B cell (primary cell): ENCODE results near the gene EIF5. TPM values are rescaled to one million over a fixed set of nuclear protein-coding genes. Genes with fewer than 3 reads are reported as not detected.
A peak's percentile ranks its signal among the peaks of the same experiment; 100 is the strongest.

Experiments
- ATAC-seq: fragments of 200-7000 bp; cut with Tn5 transposase; one replicate; pipeline ENCODE4 v1.10.0; 2021; ENCODE audit warnings: low read depth, mild to moderate bottlenecking, moderate number of reproducible peaks, moderate library complexity
- CTCF ChIA-PET: fragments of 350-600 bp; sonication (Branson Sonifier 250); formaldehyde crosslinking; loops from one replicate; lab custom pipeline; 2021; ENCODE audit warnings: antibody characterized with exemption, inconsistent platforms; lab: Charles Lee
- POLR2A ChIA-PET: fragments of 350-600 bp; sonication (Branson Sonifier 250); formaldehyde crosslinking; loops from one replicate; lab custom pipeline; 2021; ENCODE audit warnings: antibody characterized with exemption; lab: Charles Lee
- DNase-seq: peaks from one replicate; pipeline ENCODE4 v3.0.0; 2013
- H2AFZ ChIP-seq: 2 replicates; pipeline ENCODE4 v1.6.1; 2012; ENCODE audit warnings: mild to moderate bottlenecking, low read depth, low read length; ENCODE audit not compliant: insufficient read depth, poor library complexity, severe bottlenecking
- H3K27ac ChIP-seq, 2 donors: 1 replicate in 1 of 2; 2 replicates in 1 of 2; pipeline ENCODE4 v1.5.1; 2012 to 2013; ENCODE audit warnings: low read length in 2 of 2, mild to moderate bottlenecking in 2 of 2, moderate library complexity in 1 of 2
- H3K27me3 ChIP-seq, 4 experiments: fragments of 200-600 bp in 1 of 4; sonication (generic) in 1 of 4; replicated peaks in 1 of 4; 1 replicate in 2 of 4; 2 replicates in 2 of 4; pipeline versions ENCODE4 v1.6.1 to v1.7.0; 2013 to 2016; ENCODE audit warnings: low read length in 3 of 4, mild to moderate bottlenecking in 2 of 4, mixed read lengths in 1 of 4, moderate library complexity in 1 of 4; ENCODE audit not compliant: insufficient read depth in 4 of 4, control insufficient read depth in 3 of 4; ENCODE audit errors: control extremely low read depth in 1 of 4
- H3K36me3 ChIP-seq, 2 experiments: replicated peaks in 1 of 2; 1 replicate in 1 of 2; 2 replicates in 1 of 2; pipeline versions ENCODE4 v1.6.1 to v1.7.1; 2013; ENCODE audit warnings: low read length in 1 of 2; ENCODE audit not compliant: insufficient read depth in 2 of 2, control insufficient read depth in 1 of 2; ENCODE audit errors: control extremely low read depth in 1 of 2, extremely low read depth in 1 of 2
- H3K4me1 ChIP-seq, 2 donors: fragments of 200-600 bp in 1 of 2; sonication (generic) in 1 of 2; 1 replicate in 1 of 2; 2 replicates in 1 of 2; pipeline versions ENCODE4 v1.5.1 to v1.6.1; 2013 to 2017; ENCODE audit warnings: low read length in 2 of 2; ENCODE audit not compliant: control insufficient read depth in 2 of 2, insufficient read depth in 2 of 2
- H3K4me2 ChIP-seq: replicated peaks from 2 replicates; pipeline ENCODE3; 2012; ENCODE audit warnings: mild to moderate bottlenecking, low read depth, low read length; ENCODE audit not compliant: poor library complexity, severe bottlenecking
- H3K4me3 ChIP-seq, 5 experiments: fragments of 200-600 bp in 1 of 5; sonication (generic) in 1 of 5; 1 replicate in 3 of 5; 2 replicates in 2 of 5; pipeline versions ENCODE4 v1.5.1 to v1.7.0; 2011 to 2016; ENCODE audit warnings: low read length in 4 of 5, mild to moderate bottlenecking in 4 of 5, low read depth in 2 of 5, control low read depth in 1 of 5, moderate library complexity in 1 of 5; ENCODE audit not compliant: insufficient read depth in 1 of 5; ENCODE audit errors: control extremely low read depth in 1 of 5, extremely low read depth in 1 of 5
- H3K79me2 ChIP-seq: fragments of 200-600 bp; sonication (generic); one replicate; pipeline ENCODE4 v1.6.0; 2016; ENCODE audit warnings: low read length; ENCODE audit not compliant: control insufficient read depth, insufficient read depth
- H3K9ac ChIP-seq: fragments of 200-600 bp; sonication (generic); 2 replicates; pipeline ENCODE4 v1.6.1; 2017; ENCODE audit warnings: mild to moderate bottlenecking, low read length, moderate library complexity
- H3K9me3 ChIP-seq, 3 donors: one replicate each; pipeline versions ENCODE4 v1.6.1 to v1.7.1; 2013; ENCODE audit warnings: low read length in 2 of 3; ENCODE audit not compliant: control insufficient read depth in 2 of 3, insufficient read depth in 1 of 3; ENCODE audit errors: control extremely low read depth in 1 of 3
- H4K20me1 ChIP-seq: 2 replicates; pipeline ENCODE4 v1.6.0; 2012; ENCODE audit warnings: mild to moderate bottlenecking, low read length; ENCODE audit not compliant: insufficient read depth, control insufficient read depth, poor library complexity, severe bottlenecking
- H3K27ac Mint-ChIP-seq: one replicate; pipeline ENCODE4 v1.8.0; 2021; ENCODE audit warnings: mixed read lengths
- H3K27me3 Mint-ChIP-seq: one replicate; pipeline ENCODE4 v1.8.0; 2021; ENCODE audit warnings: mixed read lengths
- H3K4me1 Mint-ChIP-seq: one replicate; pipeline ENCODE4 v1.8.0; 2021; ENCODE audit warnings: mixed read lengths
- H3K4me3 Mint-ChIP-seq: one replicate; pipeline ENCODE4 v1.8.0; 2021; ENCODE audit warnings: mixed read lengths
- H3K9me3 Mint-ChIP-seq: one replicate; pipeline ENCODE4 v1.8.0; 2022; ENCODE audit warnings: mixed read lengths; ENCODE audit not compliant: insufficient read depth
- EZH2 ChIP-seq: IDR thresholded peaks from 2 replicates; pipeline ENCODE4 v1.6.1; 2012; ENCODE audit warnings: borderline replicate concordance, low read depth, mild to moderate bottlenecking, moderate library complexity, low read length; ENCODE audit not compliant: insufficient read depth, poor library complexity, severe bottlenecking
- WGBS: methylation state at CpG from one replicate; pipeline ENCODE4 v1.1.5; 2013; ENCODE audit warnings: missing lambda C conversion rate; ENCODE audit not compliant: insufficient coverage; 5-methylcytosine and 5-hydroxymethylcytosine counted together
- intact Hi-C: fragments of 100-400 bp; cut with micrococcal nuclease; formaldehyde crosslinking; loops from one replicate; pipeline ENCODE4 v1.10.0; 2022
- polyA plus RNA-seq: library from polyadenylated mRNA; depleted of rRNA; stranded (reverse); fragments of >200 nt; gene quantifications from 2 replicates; pipeline ENCODE4 v1.2.3, GENCODE V29; 2012
- total RNA-seq, 2 donors: library from RNA; stranded (reverse); fragments of 120-200 nt in 1 of 2; gene quantifications; 1 replicate in 1 of 2; 2 replicates in 1 of 2; pipeline versions ENCODE4 v1.2.3 to v1.2.4, GENCODE V29; 2013 to 2022
- TF ChIP-seq, protein P1 (sequence below): fragments of 200-600 bp; IDR thresholded peaks from one replicate; pipeline ENCODE4 v1.8.0; 2022; ENCODE audit warnings: antibody characterized with exemption, mild to moderate bottlenecking

Gene EIF5
- total and polyA plus RNA-seq, 2 donors (not counting 1 experiment from before 2014, with no cell fraction given) = 206 to 314 TPM

DNA sequence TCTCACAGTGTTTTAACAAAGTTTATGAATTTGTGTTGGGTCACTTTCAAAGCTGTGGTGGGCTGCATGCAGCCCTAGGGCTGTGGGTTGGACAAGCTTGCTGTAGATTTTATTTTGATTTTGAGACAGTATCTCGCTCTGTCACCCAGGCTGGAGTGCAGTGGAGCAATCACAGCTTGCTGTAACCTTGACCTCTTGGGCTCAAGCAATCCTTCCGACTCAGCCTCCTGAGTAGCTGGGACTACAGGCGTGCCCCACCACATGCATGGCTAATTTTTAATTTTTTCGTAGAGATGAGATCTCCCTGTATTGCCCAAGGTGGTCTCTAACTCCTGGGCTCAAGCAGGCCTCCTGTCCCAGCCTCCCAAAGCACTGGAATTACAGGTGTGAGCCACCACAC, 56.6 kb downstream of the EIF5 start:
- Histone ChIP-seq H3K4me1 (peaks cover 39 to 52% of the 10 kb centered on the region in 2 donors), H4K20me1 (peaks cover 83% of the 10 kb centered on the region), H3K4me2 (no peak overlapping the region), H3K27ac (no peak overlapping the region), H3K9ac (no peak overlapping the region), H3K79me2 (peaks cover 98% of the 10 kb centered on the region), H3K27me3 (no peaks in the 10 kb centered on the region), H2AFZ (no peak overlapping the region), H3K36me3 (no peaks in the 10 kb centered on the region), H3K9me3 (no peaks in the 10 kb centered on the region), H3K4me3 (no peak overlapping the region)
- no peaks in the 10 kb centered on the region for H3K9me3 Mint-ChIP-seq
- no peak for TF ChIP-seq EZH2
- WGBS = 100% methylated on average over 3 of the region's 4 CpGs
- ATAC-seq = no peak
- H3K4me1 Mint-ChIP-seq = peaks cover 67% of the 10 kb centered on the region
- H3K4me3 Mint-ChIP-seq = no peak overlapping the region
- POLR2A ChIA-PET = interaction anchor here (1.0 kb wide), 1 partner anchor 56 kb away, joined by 3 read pairs; the partner anchor contains the start of gene EIF5
- H3K27ac Mint-ChIP-seq = no peak overlapping the region
- CTCF ChIA-PET = interaction anchor here (0.6 to 5.3 kb wide), 20 partner anchors 9 to 285 kb away, joined by 3 to 44 read pairs (median 5); no protein-coding TSS in a partner anchor
- no peaks in the 10 kb centered on the region for H3K27me3 Mint-ChIP-seq
- no peak for DNase-seq
- intact Hi-C loops = loop anchor here (5.0 kb wide), 1 partner anchor 172 kb away; the partner anchor contains the start of genes BAG5 and COA8

DNA sequence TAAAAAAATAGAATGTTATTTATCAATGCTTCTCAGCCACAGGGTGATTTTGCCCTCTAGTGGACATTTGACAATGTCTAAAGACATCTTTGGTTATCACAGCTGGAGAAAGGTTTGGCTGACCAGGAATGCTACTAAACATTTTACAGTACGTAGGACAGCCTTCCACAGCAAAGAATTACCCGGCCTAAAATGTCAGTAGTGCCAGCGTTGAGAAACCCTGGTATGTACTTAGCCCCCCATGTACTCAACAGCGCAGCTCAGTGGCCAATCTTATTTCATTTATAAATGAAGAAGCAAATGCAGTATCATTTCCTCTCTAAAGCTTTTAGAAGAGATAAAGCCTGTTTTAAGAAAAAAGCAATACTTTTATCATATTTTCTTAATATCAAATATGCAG, 57.0 kb downstream of the EIF5 start:
- 0% methylated on average over 1 of the region's 4 CpGs for WGBS
- no peak overlapping the region for H3K9ac ChIP-seq
- H3K27me3 ChIP-seq = no peaks in the 10 kb centered on the region
- ChIA-PET POLR2A (interaction anchor here (0.5 kb wide), 1 partner anchor 9 kb away, joined by 6 read pairs; no protein-coding TSS in a partner anchor), CTCF (interaction anchor here (0.6 to 5.3 kb wide), 23 partner anchors 9 to 843 kb away, joined by 3 to 44 read pairs (median 5); no protein-coding TSS in a partner anchor)
- peak overlapping the region; percentile 16 for H3K4me3 Mint-ChIP-seq
- intact Hi-C loops = loop anchor here (5.0 kb wide), 1 partner anchor 171 kb away; the partner anchor contains the start of genes BAG5 and COA8
- H3K36me3 ChIP-seq = no peaks in the 10 kb centered on the region
- H3K4me2 ChIP-seq = no peak overlapping the region
- no peaks in the 10 kb centered on the region for H3K27me3 Mint-ChIP-seq
- TF ChIP-seq, protein P1, sequence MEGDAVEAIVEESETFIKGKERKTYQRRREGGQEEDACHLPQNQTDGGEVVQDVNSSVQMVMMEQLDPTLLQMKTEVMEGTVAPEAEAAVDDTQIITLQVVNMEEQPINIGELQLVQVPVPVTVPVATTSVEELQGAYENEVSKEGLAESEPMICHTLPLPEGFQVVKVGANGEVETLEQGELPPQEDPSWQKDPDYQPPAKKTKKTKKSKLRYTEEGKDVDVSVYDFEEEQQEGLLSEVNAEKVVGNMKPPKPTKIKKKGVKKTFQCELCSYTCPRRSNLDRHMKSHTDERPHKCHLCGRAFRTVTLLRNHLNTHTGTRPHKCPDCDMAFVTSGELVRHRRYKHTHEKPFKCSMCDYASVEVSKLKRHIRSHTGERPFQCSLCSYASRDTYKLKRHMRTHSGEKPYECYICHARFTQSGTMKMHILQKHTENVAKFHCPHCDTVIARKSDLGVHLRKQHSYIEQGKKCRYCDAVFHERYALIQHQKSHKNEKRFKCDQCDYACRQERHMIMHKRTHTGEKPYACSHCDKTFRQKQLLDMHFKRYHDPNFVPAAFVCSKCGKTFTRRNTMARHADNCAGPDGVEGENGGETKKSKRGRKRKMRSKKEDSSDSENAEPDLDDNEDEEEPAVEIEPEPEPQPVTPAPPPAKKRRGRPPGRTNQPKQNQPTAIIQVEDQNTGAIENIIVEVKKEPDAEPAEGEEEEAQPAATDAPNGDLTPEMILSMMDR = peak; percentile 89
- TF ChIP-seq EZH2 = no peak
- no peak overlapping the region for H3K4me3 ChIP-seq
- peak; percentile 76 for ATAC-seq
- H3K9me3 Mint-ChIP-seq = no peaks in the 10 kb centered on the region
- peaks cover 69% of the 10 kb centered on the region for H3K4me1 Mint-ChIP-seq
- H4K20me1 ChIP-seq = peaks cover 83% of the 10 kb centered on the region
- no peak overlapping the region for H2AFZ ChIP-seq
- H3K79me2 ChIP-seq = peaks cover 99% of the 10 kb centered on the region
- H3K9me3 ChIP-seq = no peaks in the 10 kb centered on the region
- H3K27ac ChIP-seq = no peak overlapping the region
- DNase-seq = peak; percentile 75
- H3K27ac Mint-ChIP-seq = peak overlapping the region; percentile 68
- peaks cover 42 to 52% of the 10 kb centered on the region in 2 donors for H3K4me1 ChIP-seq
